ENCODE measurements around the gene NR6A1. TPM values are rescaled to one million over a fixed set of nuclear protein-coding genes. Genes with fewer than 3 reads are reported as not detected.

NR6A1 gene
- total RNA-seq, 1 experiment from 2014 or later = 99.3 TPM

GRCh38 chr9:124684169-124684568, 86.9 kb downstream of the NR6A1 start:
- Histone ChIP-seq H2BK20ac (ENCODE audit: low read depth, low read length, poor library complexity, severe bottlenecking) (no peak overlapping the region), H2AK5ac (ENCODE audit: insufficient read length, low read length) (no peak overlapping the region), H3T11ph (ENCODE audit: low read length) (no peak overlapping the region), H4K91ac (ENCODE audit: insufficient read length, low read depth, low read length) (no peak overlapping the region), H3K14ac (ENCODE audit: insufficient read depth, low read length) (no peak overlapping the region), H2BK15ac (ENCODE audit: low read depth, low read length) (no peak overlapping the region), H3K79me2 (ENCODE audit: insufficient read depth, low read length) (peaks cover under 1% of the 10 kb centered on the region; the same call in 1 of the 2 replicates), H3K79me1 (ENCODE audit: insufficient read depth, low read depth, low read length, poor library complexity, severe bottlenecking) (no peaks in the 10 kb centered on the region), H3K9me3 (ENCODE audit: control insufficient read depth, low read depth, low read length) (no peaks in the 10 kb centered on the region), H3K18ac (ENCODE audit: insufficient read length, low read depth, low read length) (no peak overlapping the region), H3K4me1 (ENCODE audit: insufficient read depth, low read length) (no peaks in the 10 kb centered on the region), H3K27ac (ENCODE audit: insufficient read length, low read depth, low read length) (no peak overlapping the region), H2BK12ac (ENCODE audit: insufficient read length, low read depth, low read length) (no peak overlapping the region), H3K23ac (ENCODE audit: insufficient read length, low read depth, low read length) (no peak overlapping the region), H2BK5ac (ENCODE audit: insufficient read length, low read length) (no peak overlapping the region), H4K5ac (ENCODE audit: insufficient read length, low read depth, low read length) (no peak overlapping the region), H2BK120ac (ENCODE audit: low read depth, low read length, poor library complexity, severe bottlenecking) (no peak overlapping the region), H3K56ac (ENCODE audit: insufficient read length, low read depth, low read length) (no peak overlapping the region), H4K8ac (replicated peaks; ENCODE audit: insufficient read length, low read depth, low read length) (no peak overlapping the region), H4K20me1 (ENCODE audit: control insufficient read depth, insufficient read depth, insufficient read length) (no peaks in the 10 kb centered on the region), H2AFZ (ENCODE audit: low read length) (no peak overlapping the region), H3K4me2 (ENCODE audit: insufficient read depth, insufficient read length, low read length) (no peak overlapping the region), H3K27me3 (ENCODE audit: insufficient read depth, low read length) (no peaks in the 10 kb centered on the region), H3K4ac (ENCODE audit: low read depth, low read length) (no peak overlapping the region), H3K9ac (ENCODE audit: extremely low read depth, insufficient read length, low read length) (no peak overlapping the region), H3K23me2 (ENCODE audit: insufficient read length, low read depth, low read length, poor library complexity, severe bottlenecking) (no peaks in the 10 kb centered on the region)
- H3K9me3 Mint-ChIP-seq = no peaks in the 10 kb centered on the region
- peaks cover 0 to 8% (median 3%) of the 10 kb centered on the region in 3 experiments; a peak in 3 of 7 replicates for H3K36me3 Mint-ChIP-seq (ENCODE audit: insufficient read depth in 1 of 3, low read depth in 3 of 3)
- no peaks in the 10 kb centered on the region for H3K27me3 Mint-ChIP-seq (ENCODE audit: low read depth)
- DNase-seq = no peak
- H3K4me3 Mint-ChIP-seq = no peak overlapping the region
- WGBS (ENCODE audit: extremely low coverage, insufficient read length, low lambda C conversion rate) = no CpG with 5 or more reads among the region's 1 CpG
- peaks cover 0 to 4% of the 10 kb centered on the region in 2 experiments; a peak in 1 of 4 replicates for H3K4me1 Mint-ChIP-seq
- no peak overlapping the region for H3K27ac Mint-ChIP-seq
- TF ChIP-seq CTCF (conservative IDR thresholded peaks at IDR 0.05) = no peak

All from H9 (cell line).